ENCODE results near the gene RERE. TPM values are rescaled to one million over a fixed set of nuclear protein-coding genes. Genes with fewer than 3 reads are reported as not detected.

Gene RERE
- total RNA-seq, 2 experiments from 2014 or later: 96.6 to 101 TPM

- H3K4me1 Mint-ChIP-seq: peaks cover 52% of the 10 kb centered on the region
- DNase-seq: no peak
- H3K36me3 Mint-ChIP-seq (ENCODE audit: low read depth): peaks cover 12% of the 10 kb centered on the region
- H3K9me3 Mint-ChIP-seq: no peaks in the 10 kb centered on the region
- H3K27me3 Mint-ChIP-seq: no peaks in the 10 kb centered on the region
- no peak overlapping the region for H3K27ac Mint-ChIP-seq
- no peak overlapping the region for H3K4me3 Mint-ChIP-seq
- ChIA-PET POLR2A (interaction anchor here (0.9 to 1.4 kb wide), 2 partner anchors 8 to 59 kb away, joined by 3 read pairs; no protein-coding TSS in a partner anchor), CTCF (no interaction called here)
Measured at GRCh38 chr1:8474369-8474768, 343.1 kb downstream of the RERE start.

- POLR2A ChIA-PET: interaction anchor here (0.9 to 1.4 kb wide), 2 partner anchors 9 to 59 kb away, joined by 3 read pairs; no protein-coding TSS in a partner anchor
- Mint-ChIP-seq H3K27me3 (no peaks in the 10 kb centered on the region), H3K9me3 (no peaks in the 10 kb centered on the region), H3K36me3 (ENCODE audit: low read depth) (peaks cover 11% of the 10 kb centered on the region), H3K4me3 (no peak overlapping the region), H3K27ac (no peak overlapping the region), H3K4me1 (peaks cover 52% of the 10 kb centered on the region)
- DNase-seq: no peak
- CTCF ChIA-PET: no interaction called here
Measured at GRCh38 chr1:8473891-8474300, 343.5 kb downstream of the RERE start.

DNA sequence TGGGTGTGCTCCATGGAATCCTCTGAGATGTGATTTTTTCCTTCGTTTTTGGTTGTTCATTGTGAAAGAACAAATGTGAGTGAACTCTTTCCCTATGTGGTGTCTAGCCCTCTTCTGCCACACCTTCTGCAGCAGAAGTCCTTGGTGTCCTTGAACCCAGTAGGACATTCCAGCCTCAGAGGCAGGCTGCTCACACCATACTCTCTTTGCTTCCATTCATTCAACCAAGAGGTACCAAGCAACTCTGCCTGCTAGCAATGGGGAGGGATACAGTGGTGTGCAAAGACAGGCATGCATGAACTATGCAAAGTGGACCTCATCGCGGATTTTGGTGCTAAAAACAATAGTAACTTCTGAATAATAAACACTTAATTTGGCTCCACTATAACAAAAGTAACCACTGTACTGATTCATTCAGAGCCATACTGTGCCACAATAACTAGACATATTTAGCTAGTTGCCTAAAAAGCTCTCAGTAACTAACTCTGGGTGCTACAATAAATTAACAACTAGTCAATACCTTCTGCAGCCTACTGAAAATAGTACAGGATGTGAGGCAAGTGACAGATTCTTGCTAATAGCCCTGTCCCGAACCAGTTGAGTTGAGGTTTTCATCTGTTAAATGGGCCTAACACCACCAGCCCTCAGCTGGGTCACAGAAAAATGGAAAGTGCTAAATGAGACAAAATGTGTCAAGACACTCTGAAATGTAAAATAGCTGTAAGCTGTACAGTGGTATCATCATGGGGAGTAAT lies 344.1 kb downstream of the RERE start:
- peaks cover 48% of the 10 kb centered on the region for H3K4me1 Mint-ChIP-seq
- H3K9me3 Mint-ChIP-seq: no peaks in the 10 kb centered on the region
- DNase-seq: no peak
- ChIA-PET POLR2A (interaction anchor here (0.9 to 1.4 kb wide), 3 partner anchors 9 to 60 kb away, joined by 3 read pairs; no protein-coding TSS in a partner anchor), CTCF (no interaction called here)
- peaks cover 11% of the 10 kb centered on the region for H3K36me3 Mint-ChIP-seq (ENCODE audit: low read depth)
- H3K4me3 Mint-ChIP-seq: no peak overlapping the region
- no peaks in the 10 kb centered on the region for H3K27me3 Mint-ChIP-seq
- H3K27ac Mint-ChIP-seq: peak overlapping the region; percentile 15

GRCh38 chr1:8472668-8473067 lies 344.8 kb downstream of the RERE start:
- Mint-ChIP-seq H3K9me3 (no peaks in the 10 kb centered on the region), H3K4me1 (peaks cover 42% of the 10 kb centered on the region), H3K27ac (peak overlapping the region; percentile 15), H3K36me3 (ENCODE audit: low read depth) (peaks cover 11% of the 10 kb centered on the region), H3K27me3 (no peaks in the 10 kb centered on the region), H3K4me3 (no peak overlapping the region)
- DNase-seq: peak; percentile 40
- ChIA-PET CTCF (interaction anchor here (0.6 to 1.1 kb wide), 5 partner anchors 12 to 224 kb away, joined by 3 to 5 read pairs (median 3); no protein-coding TSS in a partner anchor), POLR2A (interaction anchor here (0.9 to 1.0 kb wide), 2 partner anchors 42 to 50 kb away, joined by 3 to 4 read pairs; no protein-coding TSS in a partner anchor)

DNA sequence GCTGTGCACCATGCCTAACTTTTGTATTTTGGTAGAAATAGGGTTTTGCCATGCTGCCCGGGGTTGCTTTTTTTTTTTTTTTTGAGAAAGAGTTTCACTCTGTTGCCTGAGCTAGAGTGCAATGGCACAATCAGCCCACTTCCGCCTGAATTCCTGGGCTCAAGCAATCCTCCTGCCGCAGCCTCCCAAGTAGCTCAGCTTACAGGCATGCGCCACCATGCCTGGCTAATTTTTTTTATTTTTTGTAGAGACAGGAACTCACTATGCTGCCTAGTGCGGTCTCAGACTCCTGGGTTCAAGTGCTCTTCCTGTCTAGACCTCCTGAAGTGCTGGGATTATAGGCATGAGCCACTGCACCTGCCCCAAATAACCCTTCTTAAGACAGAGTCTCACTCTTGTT lies 346.0 kb downstream of the RERE start:
- no peaks in the 10 kb centered on the region for H3K9me3 Mint-ChIP-seq
- H3K27ac Mint-ChIP-seq: no peak overlapping the region
- peaks cover 31% of the 10 kb centered on the region for H3K4me1 Mint-ChIP-seq
- ChIA-PET CTCF (interaction anchor here (1.1 kb wide), 1 partner anchor 62 kb away, joined by 3 read pairs; no protein-coding TSS in a partner anchor), POLR2A (no interaction called here)
- H3K27me3 Mint-ChIP-seq: no peaks in the 10 kb centered on the region
- H3K36me3 Mint-ChIP-seq (ENCODE audit: low read depth): peaks cover 9% of the 10 kb centered on the region
- no peak overlapping the region for H3K4me3 Mint-ChIP-seq
- no peak for DNase-seq

DNA sequence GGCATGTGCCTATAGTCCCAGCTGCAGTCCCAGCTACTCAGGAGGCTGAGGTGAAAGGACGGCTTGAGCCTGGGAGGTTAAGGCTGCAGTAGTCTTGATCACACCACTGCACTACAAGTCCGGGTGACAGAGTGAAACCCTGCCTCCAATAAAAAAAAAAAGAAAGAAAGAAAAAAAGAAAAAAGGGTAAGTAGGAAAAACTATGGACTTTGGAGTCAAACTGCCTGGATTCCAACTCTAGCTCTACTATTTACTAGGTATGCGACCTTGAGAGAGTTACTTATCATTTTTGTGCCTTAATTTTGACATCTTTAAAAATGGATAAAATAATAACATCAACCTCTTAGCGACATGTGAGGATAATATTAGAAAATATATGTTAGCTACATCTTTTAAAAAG lies 348.7 kb downstream of the RERE start:
- Mint-ChIP-seq H3K27me3 (no peaks in the 10 kb centered on the region), H3K9me3 (no peaks in the 10 kb centered on the region), H3K36me3 (ENCODE audit: low read depth) (peaks cover 8% of the 10 kb centered on the region), H3K27ac (no peak overlapping the region), H3K4me3 (no peak overlapping the region), H3K4me1 (peaks cover 17% of the 10 kb centered on the region)
- POLR2A ChIA-PET: no interaction called here
- DNase-seq: no peak
- CTCF ChIA-PET: interaction anchor here (1.2 kb wide), 1 partner anchor 37 kb away, joined by 3 read pairs; no protein-coding TSS in a partner anchor

- POLR2A ChIA-PET: no interaction called here
- peaks cover 3% of the 10 kb centered on the region for H3K4me1 Mint-ChIP-seq
- CTCF ChIA-PET: no interaction called here
- peaks cover 8% of the 10 kb centered on the region for H3K36me3 Mint-ChIP-seq (ENCODE audit: low read depth)
- no peaks in the 10 kb centered on the region for H3K9me3 Mint-ChIP-seq
- DNase-seq: no peak
- no peak overlapping the region for H3K27ac Mint-ChIP-seq
- H3K27me3 Mint-ChIP-seq: no peaks in the 10 kb centered on the region
- no peak overlapping the region for H3K4me3 Mint-ChIP-seq
Measured at GRCh38 chr1:8467308-8467707, 350.1 kb downstream of the RERE start.

DNA sequence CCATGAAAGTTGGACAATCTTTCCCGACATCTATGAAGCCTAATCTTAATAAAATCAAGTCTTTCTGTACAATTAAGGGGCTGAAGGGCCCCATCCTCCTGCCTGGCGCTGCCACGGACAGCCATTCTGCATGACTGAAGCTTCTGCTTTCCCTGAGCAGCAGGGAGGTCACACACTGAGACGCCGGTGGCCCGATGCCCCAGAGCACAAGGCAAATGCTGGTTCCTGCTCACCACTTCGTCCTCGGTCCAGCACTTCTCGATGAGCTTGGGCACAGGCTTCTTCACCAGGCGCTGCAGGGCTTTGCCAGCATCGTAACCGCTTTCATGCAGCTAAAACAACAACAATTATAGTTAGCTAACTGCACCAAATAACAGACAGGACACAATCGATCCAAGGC lies 351.7 kb downstream of the RERE start:
- peaks cover 14% of the 10 kb centered on the region for H3K36me3 Mint-ChIP-seq (ENCODE audit: low read depth)
- ChIA-PET POLR2A (interaction anchor here (1.0 kb wide), 1 partner anchor 38 kb away, joined by 3 read pairs; no protein-coding TSS in a partner anchor), CTCF (no interaction called here)
- H3K27ac Mint-ChIP-seq: no peak overlapping the region
- H3K4me1 Mint-ChIP-seq: no peaks in the 10 kb centered on the region
- DNase-seq: no peak
- no peak overlapping the region for H3K4me3 Mint-ChIP-seq
- H3K27me3 Mint-ChIP-seq: no peaks in the 10 kb centered on the region
- no peaks in the 10 kb centered on the region for H3K9me3 Mint-ChIP-seq

DNA sequence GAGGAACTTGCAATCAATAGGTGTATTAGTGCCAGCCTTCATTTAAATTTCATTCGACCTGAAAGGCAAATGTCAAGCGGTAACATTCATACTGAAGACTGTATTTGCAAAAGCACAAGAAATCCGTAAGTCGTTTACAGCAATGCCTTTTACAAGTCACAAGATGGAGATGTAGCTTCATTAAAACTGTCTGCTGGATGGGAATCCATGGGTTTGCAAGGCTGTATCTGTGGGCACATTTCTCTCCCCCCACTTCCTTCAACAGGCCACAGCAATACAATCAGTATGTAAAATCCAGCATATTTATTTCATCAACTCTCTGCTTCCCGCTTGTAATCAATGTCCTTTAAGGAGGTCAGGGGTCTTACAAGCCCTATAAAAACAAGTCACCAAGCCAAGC lies 352.4 kb downstream of the RERE start:
- Mint-ChIP-seq H3K27me3 (no peaks in the 10 kb centered on the region), H3K4me3 (no peak overlapping the region), H3K36me3 (ENCODE audit: low read depth) (peaks cover 14% of the 10 kb centered on the region), H3K4me1 (no peaks in the 10 kb centered on the region), H3K27ac (no peak overlapping the region), H3K9me3 (no peaks in the 10 kb centered on the region)
- ChIA-PET CTCF (interaction anchor here (1.0 kb wide), 1 partner anchor 384 kb away, joined by 3 read pairs; no protein-coding TSS in a partner anchor), POLR2A (no interaction called here)
- no peak for DNase-seq

GRCh38 chr1:8464377-8464776 lies 353.1 kb downstream of the RERE start:
- Mint-ChIP-seq H3K4me3 (no peak overlapping the region), H3K4me1 (no peaks in the 10 kb centered on the region), H3K36me3 (ENCODE audit: low read depth) (peaks cover 14% of the 10 kb centered on the region), H3K27me3 (no peaks in the 10 kb centered on the region), H3K9me3 (no peaks in the 10 kb centered on the region), H3K27ac (no peak overlapping the region)
- ChIA-PET CTCF (interaction anchor here (1.0 kb wide), 1 partner anchor 385 kb away, joined by 3 read pairs; no protein-coding TSS in a partner anchor), POLR2A (no interaction called here)
- no peak for DNase-seq

DNA sequence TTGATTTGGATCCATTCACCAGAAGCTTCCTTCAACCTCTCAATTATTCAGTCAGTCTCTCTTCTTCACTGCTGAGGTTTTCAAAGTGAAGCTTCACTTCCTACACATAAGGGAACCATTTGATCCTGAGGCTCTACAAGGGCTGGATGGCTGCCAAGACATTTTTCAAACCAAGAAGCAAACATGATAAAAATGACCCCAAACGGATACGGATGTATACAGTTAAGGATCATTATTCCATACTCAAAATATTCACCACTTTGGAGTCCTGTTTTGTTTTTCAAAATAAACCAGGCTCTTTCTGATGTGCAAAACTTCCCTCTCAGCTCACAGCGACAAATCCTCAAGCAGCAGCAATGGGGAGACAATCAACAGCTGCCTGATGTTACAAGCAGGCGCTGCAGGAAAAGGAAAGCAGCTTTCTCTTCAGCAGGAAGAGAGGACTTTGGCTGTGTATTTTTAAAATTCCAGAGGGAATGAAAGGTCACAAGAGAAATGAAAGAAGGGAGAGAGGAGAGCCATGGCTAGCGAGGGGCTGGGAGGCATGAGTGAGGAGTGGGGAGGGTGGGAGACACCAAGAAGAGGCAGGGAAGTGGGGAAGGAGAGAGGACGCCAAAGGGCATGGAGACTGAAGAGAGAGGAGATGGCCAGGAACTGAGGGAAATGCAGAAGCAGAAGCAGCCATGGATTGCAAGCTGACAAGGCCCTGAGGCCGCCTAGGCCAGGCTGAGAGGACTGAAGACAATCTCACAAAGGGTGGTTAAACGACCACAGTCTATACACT lies 354.1 kb downstream of the RERE start:
- Mint-ChIP-seq H3K27me3 (no peaks in the 10 kb centered on the region), H3K4me3 (no peak overlapping the region), H3K27ac (no peak overlapping the region), H3K36me3 (ENCODE audit: low read depth) (peaks cover 14% of the 10 kb centered on the region), H3K9me3 (no peaks in the 10 kb centered on the region), H3K4me1 (peaks cover under 1% of the 10 kb centered on the region)
- CTCF ChIA-PET: interaction anchor here (0.7 to 1.0 kb wide), 2 partner anchors 54 to 263 kb away, joined by 3 read pairs; no protein-coding TSS in a partner anchor
- no peak for DNase-seq
- POLR2A ChIA-PET: interaction anchor here (1.2 to 1.9 kb wide), 2 partner anchors 19 to 60 kb away, joined by 3 to 4 read pairs; no protein-coding TSS in a partner anchor

DNA sequence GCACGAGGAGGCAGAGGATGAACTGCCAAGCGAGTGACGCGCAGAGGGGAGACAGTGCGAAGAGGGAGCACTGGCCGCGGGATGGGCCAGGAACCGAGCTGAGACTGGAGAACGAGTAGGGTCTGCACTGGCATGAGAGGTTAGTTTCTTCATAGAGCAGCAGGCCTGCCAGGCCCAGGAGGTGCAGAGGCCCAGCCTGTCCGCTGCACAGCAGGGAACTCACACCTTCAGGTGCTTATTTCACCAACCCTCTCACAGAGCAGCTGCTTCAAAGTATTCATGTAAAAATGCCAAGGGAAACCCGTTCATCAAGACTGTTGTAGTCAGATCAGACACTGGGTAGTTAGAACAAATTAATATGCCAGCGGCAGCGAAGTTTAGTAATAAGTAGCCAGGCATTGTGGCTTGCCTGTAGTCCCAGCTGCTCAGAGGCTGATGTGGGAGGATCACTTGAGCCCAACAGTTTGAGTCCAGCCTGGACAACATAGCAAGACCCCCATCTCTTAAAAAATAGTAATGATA lies 355.0 kb downstream of the RERE start:
- ChIA-PET CTCF (no interaction called here), POLR2A (interaction anchor here (1.9 kb wide), 1 partner anchor 61 kb away, joined by 4 read pairs; no protein-coding TSS in a partner anchor)
- no peaks in the 10 kb centered on the region for H3K9me3 Mint-ChIP-seq
- H3K27me3 Mint-ChIP-seq: no peaks in the 10 kb centered on the region
- H3K4me1 Mint-ChIP-seq: peaks cover 7% of the 10 kb centered on the region
- no peak for DNase-seq
- H3K4me3 Mint-ChIP-seq: no peak overlapping the region
- no peak overlapping the region for H3K27ac Mint-ChIP-seq
- peaks cover 14% of the 10 kb centered on the region for H3K36me3 Mint-ChIP-seq (ENCODE audit: low read depth)

Data from activated CD4-positive, alpha-beta memory T cell treated with anti-CD3 and anti-CD28 coated beads, Interleukin-2, amount 10 ng/mL, durations not matched to agents 7 days and 5 days (primary cell).